PC-3 (cell line): ENCODE results near the gene ZCWPW1. TPM values are rescaled to one million over a fixed set of nuclear protein-coding genes. Genes with fewer than 3 reads are reported as not detected.
A peak's percentile ranks its signal among the peaks of the same experiment; 100 is the strongest.

ENCODE experiments used
- ATAC-seq: fragments of 200-7000 bp; cut with Tn5 transposase; 2 replicates; pipeline ENCODE4 v1.9.1; 2020; ENCODE audit warnings: mild to moderate bottlenecking, moderate library complexity
- BruUV-seq: library from RNA; stranded (reverse); fragments of 400-500 nt; replicated peaks from 2 replicates; lab custom pipeline; 2021; lab: Mats Ljungman, UMichigan
- CTCF ChIA-PET: fragments of 300-600 bp; sonication (Branson Sonifier 250); formaldehyde crosslinking; loops from one replicate; lab custom pipeline; 2022; ENCODE audit warnings: antibody characterized with exemption; lab: Charles Lee
- POLR2A ChIA-PET: fragments of 300-600 bp; sonication (Branson Sonifier 250); formaldehyde crosslinking; loops from one replicate; lab custom pipeline; 2022; ENCODE audit warnings: antibody characterized with exemption; ENCODE audit not compliant: unreplicated experiment; lab: Charles Lee
- DNase-seq: peaks from one replicate; pipeline ENCODE4 v3.0.0-alpha.2; 2015
- H2AFZ ChIP-seq: fragments of 300-600 bp; sonication (generic); 2 replicates; pipeline ENCODE4 v1.6.0; 2016; ENCODE audit warnings: antibody characterized with exemption, low read length
- H3F3A ChIP-seq: fragments of 300-600 bp; sonication (generic); one replicate; pipeline ENCODE4 v1.6.0; 2017; ENCODE audit warnings: antibody characterized with exemption, low read length, control low read depth, mild to moderate bottlenecking; ENCODE audit not compliant: unreplicated experiment
- H3K27ac ChIP-seq: fragments of 300-600 bp; sonication (generic); 2 replicates; pipeline ENCODE4 v1.5.1; 2016; ENCODE audit warnings: mild to moderate bottlenecking, low read length
- H3K27me3 ChIP-seq: fragments of 300-600 bp; sonication (generic); 2 replicates; pipeline ENCODE4 v1.6.1; 2016; ENCODE audit warnings: low read length, mixed read lengths
- H3K36me3 ChIP-seq: fragments of 300-600 bp; sonication (generic); 2 replicates; pipeline ENCODE4 v1.6.1; 2016; ENCODE audit warnings: low read depth, mixed run types, low read length, mixed read lengths
- H3K4me1 ChIP-seq: fragments of 300-600 bp; sonication (generic); 2 replicates; pipeline ENCODE4 v1.5.1; 2016; ENCODE audit warnings: low read length; ENCODE audit not compliant: insufficient read depth
- H3K4me2 ChIP-seq: fragments of 300-600 bp; sonication (generic); 2 replicates; pipeline ENCODE4 v1.6.0; 2016; ENCODE audit warnings: low read length
- H3K4me3 ChIP-seq: fragments of 300-600 bp; sonication (generic); 2 replicates; pipeline ENCODE4 v1.5.1; 2016; ENCODE audit warnings: mild to moderate bottlenecking, low read length, mixed read lengths
- H3K79me2 ChIP-seq: fragments of 300-600 bp; sonication (generic); 2 replicates; pipeline ENCODE4 v1.6.1; 2017; ENCODE audit warnings: low read length, mixed read lengths
- H3K9ac ChIP-seq: fragments of 300-600 bp; sonication (generic); 2 replicates; pipeline ENCODE4 v1.6.0; 2016; ENCODE audit warnings: mild to moderate bottlenecking, low read length
- H3K9me2 ChIP-seq: fragments of 300-600 bp; sonication (generic); replicated peaks from 2 replicates; pipeline ENCODE4 v1.6.1; 2016; ENCODE audit warnings: mixed run types, low read length, mixed read lengths
- H3K9me3 ChIP-seq: fragments of 300-600 bp; sonication (generic); 2 replicates; pipeline ENCODE4 v1.6.1; 2016; ENCODE audit warnings: low read length, mixed read lengths
- H4K20me1 ChIP-seq: fragments of 300-600 bp; sonication (generic); 2 replicates; pipeline ENCODE4 v1.6.1; 2016; ENCODE audit warnings: low read length, mixed read lengths
- EZH2 ChIP-seq: fragments of 300-600 bp; sonication (generic); IDR thresholded peaks from one replicate; pipeline ENCODE4 v1.6.1; 2017; ENCODE audit warnings: antibody characterized with exemption, mild to moderate bottlenecking, low read length; ENCODE audit not compliant: unreplicated experiment
- EZH2phosphoT487 ChIP-seq: fragments of 300-600 bp; sonication (generic); IDR thresholded peaks from 2 replicates; pipeline ENCODE4 v1.6.1; 2018; ENCODE audit warnings: mild to moderate bottlenecking, antibody characterized with exemption, low read length, borderline replicate concordance
- intact Hi-C: fragments of 100-400 bp; cut with micrococcal nuclease; formaldehyde crosslinking; loops from 2 replicates; pipeline ENCODE4 v1.9.0; 2023
- total RNA-seq: library from RNA; depleted of rRNA; stranded (reverse); fragments of >200 nt; gene quantifications from 2 replicates; pipeline ENCODE4 v1.2.3, GENCODE V29; 2014
- TF ChIP-seq, protein P1 (sequence below): fragments of 300-600 bp; sonication (generic); conservative IDR thresholded peaks from 2 replicates; pipeline ENCODE4 v1.5.1; 2017; ENCODE audit warnings: antibody characterized with exemption, low read depth, mild to moderate bottlenecking, low read length

The ZCWPW1 gene
- total RNA-seq, 1 experiment from 2014 or later, result 2.2 TPM

DNA sequence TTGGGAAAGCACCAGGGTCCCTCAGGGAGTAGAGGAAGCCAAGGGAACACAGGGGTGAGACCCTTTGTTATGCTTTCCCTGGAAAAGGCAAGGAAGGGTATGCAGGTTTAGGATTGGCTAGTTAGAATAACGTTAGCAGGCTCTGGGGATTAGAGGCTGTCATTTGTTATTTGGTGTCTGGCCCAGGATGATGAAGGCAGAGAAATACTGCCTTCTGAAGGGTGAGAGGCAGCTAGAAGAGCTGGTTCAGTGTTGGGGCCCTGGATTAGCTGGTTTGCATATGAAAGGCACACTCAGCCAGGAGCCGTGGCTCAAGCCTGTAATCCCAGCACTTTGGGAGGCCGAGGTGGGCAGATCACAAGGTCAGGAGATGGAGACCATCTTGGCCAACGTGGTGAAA is 58.2 kb downstream of the ZCWPW1 start:
- Histone ChIP-seq H3K79me2 (no peaks in the 10 kb centered on the region), H3K4me1 (no peaks in the 10 kb centered on the region), H3K9me2 (no peaks in the 10 kb centered on the region), H2AFZ (no peak overlapping the region), H3K4me3 (no peak overlapping the region), H3K27ac (no peak overlapping the region), H3K9ac (no peak overlapping the region), H3K36me3 (no peaks in the 10 kb centered on the region), H3K9me3 (no peaks in the 10 kb centered on the region), H3F3A (no peaks in the 10 kb centered on the region), H3K27me3 (no peaks in the 10 kb centered on the region), H4K20me1 (no peaks in the 10 kb centered on the region), H3K4me2 (no peak overlapping the region)
- ChIA-PET CTCF (no interaction called here), POLR2A (no interaction called here)
- TF ChIP-seq EZH2phosphoT487 (no peak), EZH2 (no peak)
- TF ChIP-seq, protein P1, sequence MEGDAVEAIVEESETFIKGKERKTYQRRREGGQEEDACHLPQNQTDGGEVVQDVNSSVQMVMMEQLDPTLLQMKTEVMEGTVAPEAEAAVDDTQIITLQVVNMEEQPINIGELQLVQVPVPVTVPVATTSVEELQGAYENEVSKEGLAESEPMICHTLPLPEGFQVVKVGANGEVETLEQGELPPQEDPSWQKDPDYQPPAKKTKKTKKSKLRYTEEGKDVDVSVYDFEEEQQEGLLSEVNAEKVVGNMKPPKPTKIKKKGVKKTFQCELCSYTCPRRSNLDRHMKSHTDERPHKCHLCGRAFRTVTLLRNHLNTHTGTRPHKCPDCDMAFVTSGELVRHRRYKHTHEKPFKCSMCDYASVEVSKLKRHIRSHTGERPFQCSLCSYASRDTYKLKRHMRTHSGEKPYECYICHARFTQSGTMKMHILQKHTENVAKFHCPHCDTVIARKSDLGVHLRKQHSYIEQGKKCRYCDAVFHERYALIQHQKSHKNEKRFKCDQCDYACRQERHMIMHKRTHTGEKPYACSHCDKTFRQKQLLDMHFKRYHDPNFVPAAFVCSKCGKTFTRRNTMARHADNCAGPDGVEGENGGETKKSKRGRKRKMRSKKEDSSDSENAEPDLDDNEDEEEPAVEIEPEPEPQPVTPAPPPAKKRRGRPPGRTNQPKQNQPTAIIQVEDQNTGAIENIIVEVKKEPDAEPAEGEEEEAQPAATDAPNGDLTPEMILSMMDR, result no peak
- no TSS peak for BruUV-seq
- intact Hi-C loops, result no loop called here
- no peak for ATAC-seq
- no peak for DNase-seq

- Histone ChIP-seq H3K79me2 (no peaks in the 10 kb centered on the region), H3K27me3 (no peaks in the 10 kb centered on the region), H3K4me3 (no peak overlapping the region), H3K4me1 (no peaks in the 10 kb centered on the region), H3F3A (no peaks in the 10 kb centered on the region), H3K27ac (no peak overlapping the region), H3K4me2 (no peak overlapping the region), H3K36me3 (0 out of 2 replicates have a peak, but pooled peaks cover 4% of the 10 kb centered on the region), H4K20me1 (no peaks in the 10 kb centered on the region), H3K9me3 (no peaks in the 10 kb centered on the region), H3K9ac (no peak overlapping the region), H2AFZ (no peak overlapping the region), H3K9me2 (no peaks in the 10 kb centered on the region)
- DNase-seq (no peak), ATAC-seq (no peak)
- TF ChIP-seq EZH2, result no peak
- TF ChIP-seq EZH2phosphoT487, result no peak
- TF ChIP-seq, protein P1, result no peak
- POLR2A ChIA-PET, result no interaction called here
- intact Hi-C loops, result no loop called here
- CTCF ChIA-PET, result no interaction called here
- TSS peak; percentile 10 for BruUV-seq
These were observed 59.4 kb downstream of the ZCWPW1 start for GRCh38 chr7:100369105-100369504.

GRCh38 chr7:100367676-100368613 is 60.6 kb downstream of the ZCWPW1 start:
- Histone ChIP-seq H3K9me3 (no peaks in the 10 kb centered on the region), H2AFZ (no peak overlapping the region), H3K27me3 (no peaks in the 10 kb centered on the region), H3K9ac (no peak overlapping the region), H3K4me2 (no peak overlapping the region), H3K36me3 (peaks cover 8% of the 10 kb centered on the region; the same call in 1 of the 2 replicates), H3K9me2 (no peaks in the 10 kb centered on the region), H3F3A (no peaks in the 10 kb centered on the region), H3K27ac (no peak overlapping the region), H3K79me2 (no peaks in the 10 kb centered on the region), H3K4me1 (no peaks in the 10 kb centered on the region), H3K4me3 (no peak overlapping the region), H4K20me1 (no peaks in the 10 kb centered on the region)
- ChIA-PET CTCF (no interaction called here), POLR2A (no interaction called here)
- BruUV-seq, result no TSS peak
- DNase-seq, result no peak
- intact Hi-C loops, result no loop called here
- no peak for ATAC-seq
- TF ChIP-seq, protein P1, result no peak
- no peak for TF ChIP-seq EZH2phosphoT487
- no peak for TF ChIP-seq EZH2
